GM23338 (cell line): ENCODE data around the gene DUSP5.

Source experiments
- CREB1 ChIP-seq: fragments of 250-450 bp; sonication (Bioruptor Pico); IDR thresholded peaks from 2 replicates; pipeline ENCODE4 v1.5.0; 2020; ENCODE audit warnings: low read depth, mild to moderate bottlenecking, moderate library complexity
- CTCF ChIP-seq, 2 experiments: fragments of 200-600 bp in 1 of 2; sonication (generic) in 1 of 2; conservative IDR thresholded peaks; 2 replicates each; pipeline versions ENCODE4 v1.5.1 to v1.6.1; 2016 to 2017; ENCODE audit warnings: antibody characterized with exemption in 2 of 2, low read depth in 2 of 2, mild to moderate bottlenecking in 2 of 2, moderate library complexity in 1 of 2
- ETS1 ChIP-seq: IDR thresholded peaks from 2 replicates; pipeline ENCODE4 v1.6.1; 2016; ENCODE audit warnings: antibody characterized with exemption
- EZH2 ChIP-seq: fragments of 200-600 bp; sonication (generic); IDR thresholded peaks from one replicate; pipeline ENCODE4 v1.8.0; 2017; ENCODE audit warnings: antibody characterized with exemption, mild to moderate bottlenecking, low read depth; ENCODE audit not compliant: unreplicated experiment
- EZH2phosphoT487 ChIP-seq: fragments of 200-600 bp; sonication (generic); IDR thresholded peaks from one replicate; pipeline ENCODE4 v1.8.1; 2018; ENCODE audit warnings: antibody characterized with exemption; ENCODE audit not compliant: unreplicated experiment
- JUNB ChIP-seq: IDR thresholded peaks from one replicate; pipeline ENCODE4 v1.6.1; 2016; ENCODE audit warnings: antibody characterized with exemption; ENCODE audit not compliant: unreplicated experiment
- NANOG ChIP-seq: IDR thresholded peaks from 2 replicates; pipeline ENCODE4 v1.6.1; 2016; ENCODE audit warnings: antibody characterized with exemption, borderline replicate concordance
- POLR2AphosphoS5 ChIP-seq: IDR thresholded peaks from 2 replicates; pipeline ENCODE4 v1.6.1; 2016; ENCODE audit warnings: antibody characterized with exemption, low read depth
- STAT1 ChIP-seq: IDR thresholded peaks from one replicate; pipeline ENCODE4 v1.6.1; 2016; ENCODE audit warnings: antibody characterized with exemption; ENCODE audit not compliant: unreplicated experiment
- ZNF114 ChIP-seq: fragments of 250-450 bp; sonication (Bioruptor Pico); IDR thresholded peaks from 2 replicates; pipeline ENCODE4 v1.5.0; 2020; ENCODE audit warnings: mild to moderate bottlenecking, moderate library complexity
- ZNF331 ChIP-seq: fragments of 250-450 bp; sonication (Bioruptor Pico); IDR thresholded peaks from 2 replicates; pipeline ENCODE4 v1.5.0; 2020; ENCODE audit warnings: low read depth, mild to moderate bottlenecking, moderate library complexity
- ZNF462 ChIP-seq: fragments of 250-450 bp; sonication (Bioruptor Pico); IDR thresholded peaks from 2 replicates; pipeline ENCODE4 v1.5.0; 2020; ENCODE audit warnings: mild to moderate bottlenecking, moderate library complexity
- TF ChIP-seq, protein P1 (sequence below): IDR thresholded peaks from one replicate; pipeline ENCODE4 v1.6.1; 2018; ENCODE audit warnings: antibody characterized with exemption; ENCODE audit not compliant: unreplicated experiment

- TF ChIP-seq EZH2 (no peak), CTCF (conservative IDR thresholded peaks at IDR 0.05; ENCODE audit: low read depth in 2 of 2) (no peak), EZH2phosphoT487 (no peak), ZNF114 (CRISPR knock-in tag) (no peak), POLR2AphosphoS5 (no peak), ZNF331 (CRISPR knock-in tag) (no peak), NANOG (no peak), STAT1 (no peak), ZNF462 (CRISPR knock-in tag) (no peak), CREB1 (no peak), ETS1 (no peak), JUNB (no peak)
- TF ChIP-seq, protein P1, sequence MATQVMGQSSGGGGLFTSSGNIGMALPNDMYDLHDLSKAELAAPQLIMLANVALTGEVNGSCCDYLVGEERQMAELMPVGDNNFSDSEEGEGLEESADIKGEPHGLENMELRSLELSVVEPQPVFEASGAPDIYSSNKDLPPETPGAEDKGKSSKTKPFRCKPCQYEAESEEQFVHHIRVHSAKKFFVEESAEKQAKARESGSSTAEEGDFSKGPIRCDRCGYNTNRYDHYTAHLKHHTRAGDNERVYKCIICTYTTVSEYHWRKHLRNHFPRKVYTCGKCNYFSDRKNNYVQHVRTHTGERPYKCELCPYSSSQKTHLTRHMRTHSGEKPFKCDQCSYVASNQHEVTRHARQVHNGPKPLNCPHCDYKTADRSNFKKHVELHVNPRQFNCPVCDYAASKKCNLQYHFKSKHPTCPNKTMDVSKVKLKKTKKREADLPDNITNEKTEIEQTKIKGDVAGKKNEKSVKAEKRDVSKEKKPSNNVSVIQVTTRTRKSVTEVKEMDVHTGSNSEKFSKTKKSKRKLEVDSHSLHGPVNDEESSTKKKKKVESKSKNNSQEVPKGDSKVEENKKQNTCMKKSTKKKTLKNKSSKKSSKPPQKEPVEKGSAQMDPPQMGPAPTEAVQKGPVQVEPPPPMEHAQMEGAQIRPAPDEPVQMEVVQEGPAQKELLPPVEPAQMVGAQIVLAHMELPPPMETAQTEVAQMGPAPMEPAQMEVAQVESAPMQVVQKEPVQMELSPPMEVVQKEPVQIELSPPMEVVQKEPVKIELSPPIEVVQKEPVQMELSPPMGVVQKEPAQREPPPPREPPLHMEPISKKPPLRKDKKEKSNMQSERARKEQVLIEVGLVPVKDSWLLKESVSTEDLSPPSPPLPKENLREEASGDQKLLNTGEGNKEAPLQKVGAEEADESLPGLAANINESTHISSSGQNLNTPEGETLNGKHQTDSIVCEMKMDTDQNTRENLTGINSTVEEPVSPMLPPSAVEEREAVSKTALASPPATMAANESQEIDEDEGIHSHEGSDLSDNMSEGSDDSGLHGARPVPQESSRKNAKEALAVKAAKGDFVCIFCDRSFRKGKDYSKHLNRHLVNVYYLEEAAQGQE, result no peak
Observed at GRCh38 chr10:110485541-110485940, 12.2 kb upstream of the DUSP5 start.
